Measurements from ENCODE around the gene CUX1. TPM values are rescaled to one million over a fixed set of nuclear protein-coding genes. Genes with fewer than 3 reads are reported as not detected.
"Not testable (repeated sequence)": the region's sequence is repeated elsewhere in the genome, so short reads cannot be mapped to it uniquely, and the experiment has no call there.

CUX1 gene
- total and polyA plus RNA-seq, 2 donors = 59.7 to 63.5 TPM

GRCh38 chr7:102291916-102292267, 474.5 kb downstream of the CUX1 start:
- WGBS = 79% methylated on average over 2 of the region's 2 CpGs
- no peak for DNase-seq (ENCODE audit: extremely low spot score)
- no peak overlapping the region for H3K27ac ChIP-seq (ENCODE audit: low read depth)
- H3K4me3 ChIP-seq (ENCODE audit: low read depth, low read length) = no peak overlapping the region
- H3K36me3 ChIP-seq (ENCODE audit: insufficient read depth) = no peaks in the 10 kb centered on the region
- peaks cover 1% of the 10 kb centered on the region for H3K4me1 ChIP-seq (ENCODE audit: insufficient read depth)

- no peak for DNase-seq (ENCODE audit: extremely low spot score)
- 24% methylated on average over 36 of the region's 36 CpGs for WGBS
Observed at GRCh38 chr7:102292813-102293798, 475.7 kb downstream of the CUX1 start.

GRCh38 chr7:102294589-102294988, 477.2 kb downstream of the CUX1 start:
- Histone ChIP-seq H3K27ac (ENCODE audit: low read depth) (no peak overlapping the region), H3K36me3 (ENCODE audit: insufficient read depth) (no peaks in the 10 kb centered on the region), H3K4me3 (ENCODE audit: low read depth, low read length) (no peak overlapping the region), H3K4me1 (ENCODE audit: insufficient read depth) (no peaks in the 10 kb centered on the region)
- DNase-seq (ENCODE audit: extremely low spot score) = no peak
- 91% methylated on average over 3 of the region's 3 CpGs for WGBS

More at GRCh38 chr7:102292813-102293798, 475.7 kb downstream of the CUX1 start:
- Histone ChIP-seq H3K4me1 (ENCODE audit: insufficient read depth) (no peaks in the 10 kb centered on the region), H3K27ac (ENCODE audit: low read depth) (no peak overlapping the region), H3K4me3 (ENCODE audit: low read depth, low read length) (no peak overlapping the region), H3K36me3 (ENCODE audit: insufficient read depth) (no peaks in the 10 kb centered on the region)

GRCh38 chr7:102295346-102296178, 478.1 kb downstream of the CUX1 start:
- H3K36me3 ChIP-seq (ENCODE audit: insufficient read depth) = no peaks in the 10 kb centered on the region
- DNase-seq (ENCODE audit: extremely low spot score) = no peak
- 81% methylated on average over 12 of the region's 12 CpGs for WGBS
- no peaks in the 10 kb centered on the region for H3K4me1 ChIP-seq (ENCODE audit: insufficient read depth)
- no peak overlapping the region for H3K27ac ChIP-seq (ENCODE audit: low read depth)
- H3K4me3 ChIP-seq (ENCODE audit: low read depth, low read length) = no peak overlapping the region

GRCh38 chr7:102296179-102296438, 478.7 kb downstream of the CUX1 start:
- H3K4me3 ChIP-seq (ENCODE audit: low read depth, low read length) = no peak overlapping the region
- no peak overlapping the region for H3K27ac ChIP-seq (ENCODE audit: low read depth)
- no peak for DNase-seq (ENCODE audit: extremely low spot score)
- H3K4me1 ChIP-seq (ENCODE audit: insufficient read depth) = no peaks in the 10 kb centered on the region
- H3K36me3 ChIP-seq (ENCODE audit: insufficient read depth) = no peaks in the 10 kb centered on the region
- WGBS = 86% methylated on average over 6 of the region's 6 CpGs

GRCh38 chr7:102296514-102296913, 479.1 kb downstream of the CUX1 start:
- WGBS = 92% methylated on average over 7 of the region's 7 CpGs
- Histone ChIP-seq H3K4me1 (ENCODE audit: insufficient read depth) (no peaks in the 10 kb centered on the region), H3K27ac (ENCODE audit: low read depth) (no peak overlapping the region)

GRCh38 chr7:102297487-102298218, 480.2 kb downstream of the CUX1 start:
- no peaks in the 10 kb centered on the region for H3K36me3 ChIP-seq (ENCODE audit: insufficient read depth)
- no peak overlapping the region for H3K27ac ChIP-seq (ENCODE audit: low read depth)
- 93% methylated on average over 10 of the region's 10 CpGs for WGBS
- no peak overlapping the region for H3K4me3 ChIP-seq (ENCODE audit: low read depth, low read length)
- no peaks in the 10 kb centered on the region for H3K4me1 ChIP-seq (ENCODE audit: insufficient read depth)
- DNase-seq (ENCODE audit: extremely low spot score) = no peak

More at GRCh38 chr7:102296514-102296913, 479.1 kb downstream of the CUX1 start:
- no peak overlapping the region for H3K4me3 ChIP-seq (ENCODE audit: low read depth, low read length)
- no peaks in the 10 kb centered on the region for H3K36me3 ChIP-seq (ENCODE audit: insufficient read depth)
- DNase-seq (ENCODE audit: extremely low spot score) = no peak

GRCh38 chr7:102300643-102301221, 483.3 kb downstream of the CUX1 start:
- Histone ChIP-seq H3K36me3 (ENCODE audit: insufficient read depth) (no peaks in the 10 kb centered on the region), H3K4me1 (ENCODE audit: insufficient read depth) (no peaks in the 10 kb centered on the region), H3K4me3 (ENCODE audit: low read depth, low read length) (no peak overlapping the region), H3K27ac (ENCODE audit: low read depth) (no peak overlapping the region)
- DNase-seq (ENCODE audit: extremely low spot score) = no peak
- 55% methylated on average over 84 of the region's 84 CpGs for WGBS

GRCh38 chr7:102301367-102301766, 483.9 kb downstream of the CUX1 start:
- DNase-seq (ENCODE audit: extremely low spot score); H3K27ac ChIP-seq (ENCODE audit: low read depth): not testable (repeated sequence)
- 91% methylated on average over 14 of the region's 14 CpGs for WGBS

GRCh38 chr7:102302025-102302424, 484.6 kb downstream of the CUX1 start:
- WGBS = 89% methylated on average over 6 of the region's 6 CpGs

More at GRCh38 chr7:102301367-102301766, 483.9 kb downstream of the CUX1 start:
- not testable (repeated sequence) for H3K4me1 ChIP-seq (ENCODE audit: insufficient read depth); H3K36me3 ChIP-seq (ENCODE audit: insufficient read depth); H3K4me3 ChIP-seq (ENCODE audit: low read depth, low read length)

GRCh38 chr7:102303669-102304422, 486.4 kb downstream of the CUX1 start:
- 86% methylated on average over 13 of the region's 13 CpGs for WGBS
- no peak for DNase-seq (ENCODE audit: extremely low spot score)
- Histone ChIP-seq H3K4me1 (ENCODE audit: insufficient read depth) (no peaks in the 10 kb centered on the region), H3K36me3 (ENCODE audit: insufficient read depth) (no peaks in the 10 kb centered on the region), H3K4me3 (ENCODE audit: low read depth, low read length) (no peak overlapping the region), H3K27ac (ENCODE audit: low read depth) (no peak overlapping the region)

More at GRCh38 chr7:102302025-102302424, 484.6 kb downstream of the CUX1 start:
- Histone ChIP-seq H3K27ac (ENCODE audit: low read depth) (no peak overlapping the region), H3K4me1 (ENCODE audit: insufficient read depth) (no peaks in the 10 kb centered on the region), H3K4me3 (ENCODE audit: low read depth, low read length) (no peak overlapping the region), H3K36me3 (ENCODE audit: insufficient read depth) (no peaks in the 10 kb centered on the region)
- no peak for DNase-seq (ENCODE audit: extremely low spot score)

GRCh38 chr7:102304668-102305067, 487.2 kb downstream of the CUX1 start:
- no peak for DNase-seq (ENCODE audit: extremely low spot score)
- Histone ChIP-seq H3K36me3 (ENCODE audit: insufficient read depth) (no peaks in the 10 kb centered on the region), H3K27ac (ENCODE audit: low read depth) (no peak overlapping the region), H3K4me1 (ENCODE audit: insufficient read depth) (no peaks in the 10 kb centered on the region), H3K4me3 (ENCODE audit: low read depth, low read length) (no peak overlapping the region)
- 74% methylated on average over 11 of the region's 11 CpGs for WGBS

All from urinary bladder (tissue), 4 donors.